ENCODE results near the gene HBEGF.

The HBEGF gene

DNA sequence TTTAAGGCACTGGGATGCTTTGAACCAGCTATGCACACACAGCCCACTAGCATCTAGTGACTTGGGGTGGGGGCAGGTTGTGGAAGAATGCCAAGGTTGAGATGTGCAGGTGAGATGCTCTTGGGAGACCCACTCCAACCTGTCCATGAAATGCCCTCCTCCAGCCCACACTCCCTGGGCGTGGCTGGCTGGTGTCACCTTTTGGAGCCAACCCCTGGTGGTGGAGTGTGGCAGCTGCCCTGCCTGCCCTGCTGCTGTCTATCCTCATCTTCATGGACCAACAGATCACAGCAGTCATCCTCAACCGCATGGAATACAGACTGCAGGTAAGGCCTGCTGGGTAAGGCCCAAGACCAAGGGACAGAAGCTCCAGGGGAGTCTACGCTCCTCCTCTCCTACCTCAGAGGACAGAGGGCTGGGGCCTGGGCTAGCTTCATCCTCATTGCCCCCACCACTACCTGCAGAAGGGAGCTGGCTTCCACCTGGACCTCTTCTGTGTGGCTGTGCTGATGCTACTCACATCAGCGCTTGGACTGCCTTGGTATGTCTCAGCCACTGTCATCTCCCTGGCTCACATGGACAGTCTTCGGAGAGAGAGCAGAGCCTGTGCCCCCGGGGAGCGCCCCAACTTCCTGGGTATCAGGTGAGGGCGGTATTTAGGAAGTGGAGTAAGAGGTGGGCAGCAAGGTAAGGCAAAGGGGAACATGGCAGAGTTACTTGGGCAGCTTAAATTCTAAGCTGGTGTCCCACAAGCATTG is 21.0 kb upstream of the HBEGF start:
- no peaks in the 10 kb centered on the region for H3K4me1 ChIP-seq (ENCODE audit: control insufficient read depth, insufficient read depth, low read length)
- no peak overlapping the region for H3K4me3 ChIP-seq (ENCODE audit: low read depth, low read length)
- H3K27me3 ChIP-seq (ENCODE audit: control insufficient read depth, insufficient read depth, low read length), result peaks cover 11% of the 10 kb centered on the region
- no peaks in the 10 kb centered on the region for H3K36me3 ChIP-seq (ENCODE audit: control insufficient read depth, insufficient read depth, low read length)
- no peaks in the 10 kb centered on the region for H3K9me3 ChIP-seq (ENCODE audit: control insufficient read depth, insufficient read depth, low read length)
- H3K9ac ChIP-seq (ENCODE audit: low read depth, low read length), result no peak overlapping the region

GRCh38 chr5:140366589-140367255 is 20.3 kb upstream of the HBEGF start:
- H3K27me3 ChIP-seq (ENCODE audit: control insufficient read depth, insufficient read depth, low read length), result peaks cover 11% of the 10 kb centered on the region
- H3K4me3 ChIP-seq (ENCODE audit: low read depth, low read length), result no peak overlapping the region
- no peaks in the 10 kb centered on the region for H3K4me1 ChIP-seq (ENCODE audit: control insufficient read depth, insufficient read depth, low read length)
- no peak overlapping the region for H3K9ac ChIP-seq (ENCODE audit: low read depth, low read length)
- H3K36me3 ChIP-seq (ENCODE audit: control insufficient read depth, insufficient read depth, low read length), result no peaks in the 10 kb centered on the region
- H3K9me3 ChIP-seq (ENCODE audit: control insufficient read depth, insufficient read depth, low read length), result no peaks in the 10 kb centered on the region

DNA sequence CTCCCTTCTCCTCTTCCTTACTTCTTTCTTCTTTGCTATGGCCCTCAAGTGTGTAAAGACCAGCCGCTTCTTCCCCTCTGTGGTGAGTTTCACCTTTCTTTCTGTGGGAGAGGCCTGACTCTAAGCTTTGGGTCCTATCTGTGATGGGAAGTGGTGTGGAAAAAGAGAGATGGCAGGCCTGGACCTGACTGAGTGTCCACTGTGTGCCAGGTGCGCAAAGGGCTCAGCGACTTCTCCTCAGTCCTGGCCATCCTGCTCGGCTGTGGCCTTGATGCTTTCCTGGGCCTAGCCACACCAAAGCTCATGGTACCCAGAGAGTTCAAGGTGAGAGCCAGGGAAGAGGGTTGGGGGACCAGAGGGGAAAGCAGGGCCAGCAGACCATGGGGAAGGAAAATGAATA is 19.5 kb upstream of the HBEGF start:
- Histone ChIP-seq H3K4me1 (ENCODE audit: control insufficient read depth, insufficient read depth, low read length) (no peaks in the 10 kb centered on the region), H3K4me3 (ENCODE audit: low read depth, low read length) (no peak overlapping the region), H3K27me3 (ENCODE audit: control insufficient read depth, insufficient read depth, low read length) (peaks cover 11% of the 10 kb centered on the region), H3K9me3 (ENCODE audit: control insufficient read depth, insufficient read depth, low read length) (no peaks in the 10 kb centered on the region), H3K36me3 (ENCODE audit: control insufficient read depth, insufficient read depth, low read length) (no peaks in the 10 kb centered on the region), H3K9ac (ENCODE audit: low read depth, low read length) (no peak overlapping the region)

- H3K9me3 ChIP-seq (ENCODE audit: control insufficient read depth, insufficient read depth, low read length), result no peaks in the 10 kb centered on the region
- no peaks in the 10 kb centered on the region for H3K4me1 ChIP-seq (ENCODE audit: control insufficient read depth, insufficient read depth, low read length)
- peaks cover 11% of the 10 kb centered on the region for H3K27me3 ChIP-seq (ENCODE audit: control insufficient read depth, insufficient read depth, low read length)
- H3K36me3 ChIP-seq (ENCODE audit: control insufficient read depth, insufficient read depth, low read length), result no peaks in the 10 kb centered on the region
- H3K4me3 ChIP-seq (ENCODE audit: low read depth, low read length), result no peak overlapping the region
- no peak overlapping the region for H3K9ac ChIP-seq (ENCODE audit: low read depth, low read length)
Observed at GRCh38 chr5:140365282-140365681, 18.9 kb upstream of the HBEGF start.

DNA sequence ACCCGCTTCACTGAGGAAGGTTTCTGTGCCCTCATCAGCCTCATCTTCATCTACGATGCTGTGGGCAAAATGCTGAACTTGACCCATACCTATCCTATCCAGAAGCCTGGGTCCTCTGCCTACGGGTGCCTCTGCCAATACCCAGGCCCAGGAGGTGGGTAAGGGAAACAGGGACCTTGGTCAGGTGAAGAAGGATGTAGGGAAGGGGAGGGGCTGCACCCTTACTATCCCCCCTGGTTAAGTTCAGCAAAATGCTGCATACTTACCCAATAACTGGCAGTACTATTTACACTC is 18.0 kb upstream of the HBEGF start:
- no peaks in the 10 kb centered on the region for H3K9me3 ChIP-seq (ENCODE audit: control insufficient read depth, insufficient read depth, low read length)
- no peak overlapping the region for H3K9ac ChIP-seq (ENCODE audit: low read depth, low read length)
- peaks cover 11% of the 10 kb centered on the region for H3K27me3 ChIP-seq (ENCODE audit: control insufficient read depth, insufficient read depth, low read length)
- H3K4me1 ChIP-seq (ENCODE audit: control insufficient read depth, insufficient read depth, low read length), result peaks cover 3% of the 10 kb centered on the region
- H3K36me3 ChIP-seq (ENCODE audit: control insufficient read depth, insufficient read depth, low read length), result no peaks in the 10 kb centered on the region
- no peak overlapping the region for H3K4me3 ChIP-seq (ENCODE audit: low read depth, low read length)

DNA sequence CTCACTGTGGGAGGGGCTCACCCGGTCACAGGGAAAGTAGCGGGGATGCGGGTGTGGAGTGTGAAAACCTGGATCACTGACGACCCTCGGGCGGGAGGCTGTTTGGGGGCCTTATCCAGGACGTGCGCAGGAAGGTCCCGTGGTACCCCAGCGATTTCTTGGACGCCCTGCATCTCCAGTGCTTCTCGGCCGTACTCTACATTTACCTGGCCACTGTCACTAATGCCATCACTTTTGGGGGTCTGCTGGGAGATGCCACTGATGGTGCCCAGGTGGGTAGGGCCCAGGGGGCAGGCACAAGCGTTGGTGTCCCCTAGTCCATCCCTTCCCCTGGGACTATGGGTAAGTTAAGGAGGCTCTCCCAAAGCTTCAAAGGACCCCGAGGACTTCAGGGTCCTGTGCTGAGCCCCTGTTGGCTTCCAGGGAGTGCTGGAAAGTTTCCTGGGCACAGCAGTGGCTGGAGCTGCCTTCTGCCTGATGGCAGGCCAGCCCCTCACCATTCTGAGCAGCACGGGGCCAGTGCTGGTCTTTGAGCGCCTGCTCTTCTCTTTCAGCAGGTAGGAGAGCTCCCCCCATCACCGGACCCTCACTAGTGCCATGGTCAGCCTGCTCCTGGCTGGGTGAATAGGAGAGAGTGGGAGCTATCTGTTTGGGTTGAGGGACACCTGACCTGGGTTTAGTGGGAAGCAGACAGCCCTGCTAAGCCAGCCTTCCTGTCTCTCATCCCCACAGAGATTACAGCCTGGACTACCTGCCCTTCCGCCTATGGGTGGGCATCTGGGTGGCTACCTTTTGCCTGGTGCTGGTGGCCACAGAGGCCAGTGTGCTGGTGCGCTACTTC is 17.4 kb upstream of the HBEGF start:
- Histone ChIP-seq H3K27me3 (ENCODE audit: control insufficient read depth, insufficient read depth, low read length) (peaks cover 11% of the 10 kb centered on the region), H3K4me1 (ENCODE audit: control insufficient read depth, insufficient read depth, low read length) (peaks cover 3% of the 10 kb centered on the region), H3K4me3 (ENCODE audit: low read depth, low read length) (peak overlapping the region; percentile 89), H3K9me3 (ENCODE audit: control insufficient read depth, insufficient read depth, low read length) (no peaks in the 10 kb centered on the region), H3K36me3 (ENCODE audit: control insufficient read depth, insufficient read depth, low read length) (no peaks in the 10 kb centered on the region), H3K9ac (ENCODE audit: low read depth, low read length) (peak overlapping the region; percentile 68)

DNA sequence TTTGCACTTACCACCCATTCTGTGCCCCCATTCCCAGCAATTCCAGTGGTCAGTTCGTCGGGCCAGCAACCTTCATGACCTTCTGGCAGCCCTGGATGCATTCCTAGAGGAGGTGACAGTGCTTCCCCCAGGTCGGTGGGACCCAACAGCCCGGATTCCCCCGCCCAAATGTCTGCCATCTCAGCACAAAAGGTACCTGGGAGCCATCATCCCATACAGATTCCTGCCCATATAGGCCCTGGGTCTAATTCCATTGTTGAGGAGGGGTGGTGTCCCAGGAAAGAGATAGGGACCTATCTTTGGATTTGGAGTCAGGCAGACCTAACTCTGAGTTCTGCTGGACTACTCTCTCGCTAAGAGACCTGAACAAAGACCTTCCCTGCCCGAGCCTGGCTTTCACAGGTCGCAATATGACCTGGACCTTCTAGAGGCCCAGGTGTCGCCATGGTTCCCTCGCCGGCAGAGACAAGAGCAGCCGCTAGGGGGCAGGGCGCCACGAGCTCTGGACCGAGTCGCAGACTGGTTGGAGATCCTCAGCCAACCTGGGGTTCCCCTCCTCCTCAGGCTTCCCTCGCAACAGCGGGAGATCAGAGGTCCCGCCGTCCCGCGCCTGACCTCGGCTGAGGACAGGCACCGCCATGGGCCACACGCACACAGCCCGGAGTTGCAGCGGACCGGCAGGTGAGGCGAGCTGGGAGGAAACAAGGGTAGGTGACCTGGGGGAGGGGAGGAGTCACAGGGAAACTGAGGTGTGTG is 16.6 kb upstream of the HBEGF start:
- Histone ChIP-seq H3K4me1 (ENCODE audit: control insufficient read depth, insufficient read depth, low read length) (peaks cover 3% of the 10 kb centered on the region), H3K9me3 (ENCODE audit: control insufficient read depth, insufficient read depth, low read length) (no peaks in the 10 kb centered on the region), H3K4me3 (ENCODE audit: low read depth, low read length) (peak overlapping the region; percentile 89), H3K9ac (ENCODE audit: low read depth, low read length) (peak overlapping the region; percentile 68), H3K36me3 (ENCODE audit: control insufficient read depth, insufficient read depth, low read length) (no peaks in the 10 kb centered on the region), H3K27me3 (ENCODE audit: control insufficient read depth, insufficient read depth, low read length) (peaks cover 11% of the 10 kb centered on the region)

GRCh38 chr5:140362311-140362710 is 15.9 kb upstream of the HBEGF start:
- Histone ChIP-seq H3K36me3 (ENCODE audit: control insufficient read depth, insufficient read depth, low read length) (no peaks in the 10 kb centered on the region), H3K9me3 (ENCODE audit: control insufficient read depth, insufficient read depth, low read length) (no peaks in the 10 kb centered on the region), H3K9ac (ENCODE audit: low read depth, low read length) (no peak overlapping the region), H3K4me3 (ENCODE audit: low read depth, low read length) (no peak overlapping the region), H3K27me3 (ENCODE audit: control insufficient read depth, insufficient read depth, low read length) (peaks cover 11% of the 10 kb centered on the region), H3K4me1 (ENCODE audit: control insufficient read depth, insufficient read depth, low read length) (peaks cover 3% of the 10 kb centered on the region)

GRCh38 chr5:140361901-140362300 is 15.5 kb upstream of the HBEGF start:
- Histone ChIP-seq H3K36me3 (ENCODE audit: control insufficient read depth, insufficient read depth, low read length) (no peaks in the 10 kb centered on the region), H3K9ac (ENCODE audit: low read depth, low read length) (no peak overlapping the region)

GRCh38 chr5:140360681-140361479 is 14.5 kb upstream of the HBEGF start:
- no peak overlapping the region for H3K4me3 ChIP-seq (ENCODE audit: low read depth, low read length)
- no peak overlapping the region for H3K9ac ChIP-seq (ENCODE audit: low read depth, low read length)
- H3K9me3 ChIP-seq (ENCODE audit: control insufficient read depth, insufficient read depth, low read length), result no peaks in the 10 kb centered on the region
- H3K27me3 ChIP-seq (ENCODE audit: control insufficient read depth, insufficient read depth, low read length), result peaks cover 11% of the 10 kb centered on the region
- no peaks in the 10 kb centered on the region for H3K36me3 ChIP-seq (ENCODE audit: control insufficient read depth, insufficient read depth, low read length)
- H3K4me1 ChIP-seq (ENCODE audit: control insufficient read depth, insufficient read depth, low read length), result peaks cover 3% of the 10 kb centered on the region

More at GRCh38 chr5:140361901-140362300, 15.5 kb upstream of the HBEGF start:
- peaks cover 11% of the 10 kb centered on the region for H3K27me3 ChIP-seq (ENCODE audit: control insufficient read depth, insufficient read depth, low read length)
- H3K4me1 ChIP-seq (ENCODE audit: control insufficient read depth, insufficient read depth, low read length), result peaks cover 3% of the 10 kb centered on the region
- H3K4me3 ChIP-seq (ENCODE audit: low read depth, low read length), result no peak overlapping the region
- H3K9me3 ChIP-seq (ENCODE audit: control insufficient read depth, insufficient read depth, low read length), result no peaks in the 10 kb centered on the region

- Histone ChIP-seq H3K9ac (ENCODE audit: low read depth, low read length) (no peak within 1 kb of the TSS), H3K36me3 (ENCODE audit: control insufficient read depth, insufficient read depth, low read length) (no peaks in the 10 kb centered on the region), H3K4me1 (ENCODE audit: control insufficient read depth, insufficient read depth, low read length) (peaks cover 3% of the 10 kb centered on the region), H3K4me3 (ENCODE audit: low read depth, low read length) (no peak within 1 kb of the TSS), H3K9me3 (ENCODE audit: control insufficient read depth, insufficient read depth, low read length) (no peaks in the 10 kb centered on the region), H3K27me3 (ENCODE audit: control insufficient read depth, insufficient read depth, low read length) (peaks cover 11% of the 10 kb centered on the region)
Observed at GRCh38 chr5:140360101-140360500, 13.7 kb upstream of the HBEGF start, which contains the start of gene SLC4A9. SLC4A9 (plus strand) TSS chr5:140360194; CDS start chr5:140360237, 43 bp downstream.

Data from iPS-15b (cell line).